ENCODE results near the gene SAT1. TPM values are rescaled to one million over a fixed set of nuclear protein-coding genes. Genes with fewer than 3 reads are reported as not detected.

SAT1 gene
- total RNA-seq, 1 experiment from 2014 or later = 151 TPM

DNA sequence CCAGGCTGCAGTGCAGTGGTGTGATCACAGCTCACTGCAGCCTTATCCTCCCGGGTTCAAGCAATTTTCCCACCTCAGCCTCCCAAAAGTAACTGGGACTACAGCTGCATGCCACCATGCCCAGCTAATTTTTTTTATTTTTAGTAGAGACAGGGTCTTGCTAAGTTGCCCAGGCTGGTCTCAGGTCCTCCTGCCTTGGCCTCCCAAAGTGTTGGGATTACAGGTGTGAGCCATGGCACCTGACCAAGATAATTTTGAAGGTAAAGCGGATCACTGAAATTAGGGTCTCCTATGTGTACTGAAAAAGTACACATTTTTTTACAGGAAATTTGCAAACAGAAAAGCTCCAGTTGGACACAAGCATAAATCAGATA is 4.8 kb downstream of the SAT1 start:
- BruUV-seq (replicated peaks) = no TSS peak

DNA sequence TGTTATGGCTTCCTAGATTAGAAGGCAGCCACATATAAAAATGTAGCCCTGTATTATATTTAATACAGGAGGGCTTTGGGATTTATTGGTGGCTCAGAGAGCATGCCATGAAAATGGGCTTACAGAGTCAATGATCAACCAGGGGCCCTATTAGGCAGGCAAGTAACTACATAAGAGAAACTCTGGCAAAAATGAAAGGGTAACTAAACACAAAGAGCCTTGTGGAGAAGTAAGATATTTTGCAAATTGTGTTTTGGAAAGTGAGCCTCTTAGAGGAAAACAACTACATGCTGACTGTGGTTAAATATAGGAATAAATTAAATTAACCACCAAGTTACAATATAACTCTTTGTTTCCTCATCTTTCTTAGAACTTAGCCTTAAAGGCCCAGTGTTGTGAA is 5.5 kb downstream of the SAT1 start:
- Histone ChIP-seq H3K4me1 (peaks cover 5% of the 10 kb centered on the region; the same call in 1 of the 2 replicates), H3K4me3 (ENCODE audit: low read depth, low read length) (no peak overlapping the region), H3K9me3 (no peaks in the 10 kb centered on the region), H3K36me3 (ENCODE audit: control insufficient read depth, insufficient read depth, low read length) (no peaks in the 10 kb centered on the region), H3K27me3 (replicated peaks; ENCODE audit: control insufficient read depth, insufficient read depth, low read length) (no peaks in the 10 kb centered on the region)
- POLR2A ChIA-PET = no interaction called here
- intact Hi-C loops (cut with micrococcal nuclease; ENCODE audit: unreplicated experiment) = no loop called here
- no peak for DNase-seq
- no peak overlapping the region for H3K27ac Mint-ChIP-seq (ENCODE audit: unreplicated experiment)
- H3K9me3 Mint-ChIP-seq (ENCODE audit: unreplicated experiment) = no peaks in the 10 kb centered on the region
- H3K4me3 Mint-ChIP-seq (ENCODE audit: unreplicated experiment) = no peak overlapping the region
- TF ChIP-seq, protein P1, sequence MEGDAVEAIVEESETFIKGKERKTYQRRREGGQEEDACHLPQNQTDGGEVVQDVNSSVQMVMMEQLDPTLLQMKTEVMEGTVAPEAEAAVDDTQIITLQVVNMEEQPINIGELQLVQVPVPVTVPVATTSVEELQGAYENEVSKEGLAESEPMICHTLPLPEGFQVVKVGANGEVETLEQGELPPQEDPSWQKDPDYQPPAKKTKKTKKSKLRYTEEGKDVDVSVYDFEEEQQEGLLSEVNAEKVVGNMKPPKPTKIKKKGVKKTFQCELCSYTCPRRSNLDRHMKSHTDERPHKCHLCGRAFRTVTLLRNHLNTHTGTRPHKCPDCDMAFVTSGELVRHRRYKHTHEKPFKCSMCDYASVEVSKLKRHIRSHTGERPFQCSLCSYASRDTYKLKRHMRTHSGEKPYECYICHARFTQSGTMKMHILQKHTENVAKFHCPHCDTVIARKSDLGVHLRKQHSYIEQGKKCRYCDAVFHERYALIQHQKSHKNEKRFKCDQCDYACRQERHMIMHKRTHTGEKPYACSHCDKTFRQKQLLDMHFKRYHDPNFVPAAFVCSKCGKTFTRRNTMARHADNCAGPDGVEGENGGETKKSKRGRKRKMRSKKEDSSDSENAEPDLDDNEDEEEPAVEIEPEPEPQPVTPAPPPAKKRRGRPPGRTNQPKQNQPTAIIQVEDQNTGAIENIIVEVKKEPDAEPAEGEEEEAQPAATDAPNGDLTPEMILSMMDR (IDR thresholded peaks at IDR 0.05; ENCODE audit: insufficient read depth in 1 of 2, low read depth in 1 of 2, low read length in 1 of 2, severe bottlenecking in 1 of 2, unreplicated experiment in 1 of 2) = no peak
- H3K27me3 Mint-ChIP-seq (ENCODE audit: insufficient read depth, unreplicated experiment) = no peaks in the 10 kb centered on the region
- CTCF ChIA-PET = interaction anchor here (1.0 kb wide), 1 partner anchor 113 kb away, joined by 3 read pairs; no protein-coding TSS in a partner anchor
- peaks cover 32% of the 10 kb centered on the region for H3K36me3 Mint-ChIP-seq (ENCODE audit: insufficient read depth, unreplicated experiment)
- BruUV-seq (replicated peaks) = no TSS peak
- H3K4me1 Mint-ChIP-seq (ENCODE audit: low read depth, unreplicated experiment) = no peaks in the 10 kb centered on the region

More for the DNA sequence above, 4.8 kb downstream of the SAT1 start:
- H3K4me3 Mint-ChIP-seq (ENCODE audit: unreplicated experiment) = no peak overlapping the region
- H3K36me3 Mint-ChIP-seq (ENCODE audit: insufficient read depth, unreplicated experiment) = peaks cover 40% of the 10 kb centered on the region
- no peaks in the 10 kb centered on the region for H3K9me3 Mint-ChIP-seq (ENCODE audit: unreplicated experiment)
- no peak overlapping the region for H3K4me3 ChIP-seq (ENCODE audit: low read depth, low read length)
- H3K27me3 ChIP-seq (replicated peaks; ENCODE audit: control insufficient read depth, insufficient read depth, low read length) = no peaks in the 10 kb centered on the region
- H3K9me3 ChIP-seq = no peaks in the 10 kb centered on the region
- H3K27me3 Mint-ChIP-seq (ENCODE audit: insufficient read depth, unreplicated experiment) = no peaks in the 10 kb centered on the region
- no peaks in the 10 kb centered on the region for H3K36me3 ChIP-seq (ENCODE audit: control insufficient read depth, insufficient read depth, low read length)
- H3K4me1 ChIP-seq = peaks cover 5% of the 10 kb centered on the region; the same call in 1 of the 2 replicates
- H3K4me1 Mint-ChIP-seq (ENCODE audit: low read depth, unreplicated experiment) = no peaks in the 10 kb centered on the region
- ChIA-PET CTCF (interaction anchor here (1.0 kb wide), 1 partner anchor 114 kb away, joined by 3 read pairs; no protein-coding TSS in a partner anchor), POLR2A (no interaction called here)
- DNase-seq = no peak
- TF ChIP-seq, protein P1 (IDR thresholded peaks at IDR 0.05; ENCODE audit: insufficient read depth in 1 of 2, low read depth in 1 of 2, low read length in 1 of 2, severe bottlenecking in 1 of 2, unreplicated experiment in 1 of 2) = no peak
- H3K27ac Mint-ChIP-seq (ENCODE audit: unreplicated experiment) = no peak overlapping the region
- intact Hi-C loops (cut with micrococcal nuclease; ENCODE audit: unreplicated experiment) = no loop called here

DNA sequence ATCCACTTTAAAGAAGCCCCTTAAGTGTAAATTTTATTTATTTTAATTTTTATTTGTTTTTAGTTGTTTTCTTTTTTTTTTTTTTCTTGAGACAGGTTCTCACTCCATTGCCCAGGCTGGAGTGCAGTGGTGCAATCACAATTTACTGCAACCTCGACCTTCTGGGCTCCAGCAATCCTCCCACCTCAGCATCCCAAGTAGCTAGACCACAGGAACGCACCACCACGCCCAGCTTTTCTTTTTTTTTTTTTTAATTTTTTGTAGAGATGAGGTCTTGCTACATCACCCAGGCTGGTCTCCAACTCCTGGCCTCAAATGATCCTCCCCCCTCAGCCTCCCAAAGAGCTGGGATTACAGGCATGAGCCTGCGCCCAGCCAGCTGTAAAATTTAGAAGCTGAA is 6.0 kb downstream of the SAT1 start:
- Mint-ChIP-seq H3K9me3 (ENCODE audit: unreplicated experiment) (no peaks in the 10 kb centered on the region), H3K27ac (ENCODE audit: unreplicated experiment) (no peak overlapping the region), H3K4me3 (ENCODE audit: unreplicated experiment) (no peak overlapping the region), H3K36me3 (ENCODE audit: insufficient read depth, unreplicated experiment) (peaks cover 27% of the 10 kb centered on the region), H3K4me1 (ENCODE audit: low read depth, unreplicated experiment) (no peaks in the 10 kb centered on the region), H3K27me3 (ENCODE audit: insufficient read depth, unreplicated experiment) (no peaks in the 10 kb centered on the region)
- TF ChIP-seq, protein P1 (IDR thresholded peaks at IDR 0.05; ENCODE audit: insufficient read depth in 1 of 2, low read depth in 1 of 2, low read length in 1 of 2, severe bottlenecking in 1 of 2, unreplicated experiment in 1 of 2) = no peak
- H3K4me3 ChIP-seq (ENCODE audit: low read depth, low read length) = no peak overlapping the region
- no peak for DNase-seq
- H3K27me3 ChIP-seq (replicated peaks; ENCODE audit: control insufficient read depth, insufficient read depth, low read length) = no peaks in the 10 kb centered on the region
- BruUV-seq (replicated peaks) = no TSS peak
- H3K4me1 ChIP-seq = peaks cover 5% of the 10 kb centered on the region; the same call in 1 of the 2 replicates
- no peaks in the 10 kb centered on the region for H3K9me3 ChIP-seq
- intact Hi-C loops (cut with micrococcal nuclease; ENCODE audit: unreplicated experiment) = no loop called here
- ChIA-PET CTCF (interaction anchor here (1.0 kb wide), 1 partner anchor 113 kb away, joined by 3 read pairs; no protein-coding TSS in a partner anchor), POLR2A (no interaction called here)
- H3K36me3 ChIP-seq (ENCODE audit: control insufficient read depth, insufficient read depth, low read length) = no peaks in the 10 kb centered on the region
